ENCODE measurements around the gene TAF12. TPM values are rescaled to one million over a fixed set of nuclear protein-coding genes. Genes with fewer than 3 reads are reported as not detected.
A peak's percentile ranks its signal among the peaks of the same experiment; 100 is the strongest.
"Not testable (repeated sequence)": the region's sequence is repeated elsewhere in the genome, so short reads cannot be mapped to it uniquely, and the experiment has no call there.

TAF12 gene
- total and polyA plus RNA-seq, 4 donors: 20.8 to 41.4 (median 28.5) TPM

DNA sequence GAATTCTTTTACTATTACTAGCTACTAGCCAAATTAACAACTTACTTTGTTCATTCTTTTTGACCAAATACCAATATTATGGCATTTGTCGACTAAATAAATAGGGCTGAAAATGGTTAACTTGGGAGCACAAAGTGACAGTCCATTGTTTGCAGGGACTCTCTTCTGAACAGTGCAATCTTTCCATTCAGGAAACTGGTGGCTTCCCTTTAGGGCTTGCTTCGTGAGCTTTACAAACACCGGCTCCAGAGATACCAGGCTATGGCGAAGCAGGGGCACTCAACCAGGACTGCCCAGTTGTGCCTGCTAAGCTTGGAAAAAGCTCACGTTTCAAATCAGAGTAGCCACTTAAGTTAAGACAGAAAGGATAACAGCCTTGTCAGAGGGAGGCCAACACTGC is 38.5 kb downstream of the TAF12 start:
- Histone ChIP-seq H3K4me3 (ENCODE audit: low read depth, low read length) (no peak overlapping the region), H3K36me3 (ENCODE audit: control insufficient read depth, insufficient read depth, low read length) (peaks cover 57% of the 10 kb centered on the region), H3K27me3 (ENCODE audit: control insufficient read depth, insufficient read depth, low read length) (no peaks in the 10 kb centered on the region), H3K27ac (ENCODE audit: low read depth, low read length) (no peak overlapping the region), H3K4me1 (ENCODE audit: control insufficient read depth, insufficient read depth, low read length) (no peaks in the 10 kb centered on the region), H3K9me3 (ENCODE audit: control insufficient read depth, insufficient read depth, low read length) (no peaks in the 10 kb centered on the region)
- WGBS (ENCODE audit: insufficient coverage): 96% methylated on average over 5 of the region's 5 CpGs
- DNase-seq (ENCODE audit: low read depth in 4 of 6, low spot score in 6 of 6): no peak

DNA sequence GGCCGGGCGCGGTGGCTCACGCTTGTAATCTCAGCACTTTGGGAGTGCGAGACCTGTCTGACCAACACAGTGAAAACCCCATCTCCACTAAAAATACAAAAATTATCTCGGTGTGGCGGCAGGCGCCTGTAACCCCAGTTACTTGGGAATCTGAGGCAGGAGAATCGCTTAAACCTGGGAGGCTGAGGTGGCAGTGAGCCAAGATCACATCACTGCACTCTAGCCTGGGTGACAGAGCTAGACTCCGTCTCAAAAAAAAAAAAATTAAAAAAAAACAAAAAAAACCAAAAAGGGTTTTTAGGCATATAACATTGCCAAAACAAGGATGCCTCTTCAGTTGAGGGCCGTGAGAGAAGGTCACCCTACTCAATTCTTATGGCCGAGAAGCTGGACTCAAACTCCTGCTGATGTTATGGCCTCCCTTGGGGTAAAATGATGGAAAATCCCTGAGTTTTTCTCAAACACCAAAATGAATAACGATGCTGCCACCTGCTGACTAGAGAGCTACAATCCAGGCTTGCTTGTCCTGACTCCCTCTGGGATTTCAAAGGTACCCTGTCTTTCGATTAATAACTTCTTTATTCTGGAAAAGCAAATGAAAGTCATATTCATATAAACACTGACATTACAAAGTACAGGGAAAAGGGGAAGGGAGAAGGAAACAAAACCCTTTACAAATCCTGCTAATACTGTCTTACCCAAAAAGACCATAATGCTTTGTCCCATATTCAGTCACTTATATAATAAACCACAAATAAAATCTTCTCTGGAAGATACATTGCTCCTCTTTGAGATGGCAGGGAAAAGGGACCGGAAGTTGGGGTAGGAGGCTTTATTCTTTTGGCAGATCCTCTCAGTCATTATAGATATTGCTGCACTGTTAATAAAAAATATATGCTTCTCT is 40.1 kb downstream of the TAF12 start:
- Histone ChIP-seq H3K27me3 (ENCODE audit: control insufficient read depth, insufficient read depth, low read length) (no peaks in the 10 kb centered on the region), H3K27ac (ENCODE audit: low read depth, low read length) (no peak overlapping the region), H3K9me3 (ENCODE audit: control insufficient read depth, insufficient read depth, low read length) (no peaks in the 10 kb centered on the region), H3K36me3 (ENCODE audit: control insufficient read depth, insufficient read depth, low read length) (peaks cover 50% of the 10 kb centered on the region), H3K4me3 (ENCODE audit: low read depth, low read length) (no peak overlapping the region), H3K4me1 (ENCODE audit: control insufficient read depth, insufficient read depth, low read length) (no peaks in the 10 kb centered on the region)
- DNase-seq (ENCODE audit: low read depth in 4 of 6, low spot score in 6 of 6): peak in 4 of 6 donors; percentile 47 to 90 (median 74)
- WGBS (ENCODE audit: insufficient coverage): 54% methylated on average over 6 of the region's 15 CpGs

DNA sequence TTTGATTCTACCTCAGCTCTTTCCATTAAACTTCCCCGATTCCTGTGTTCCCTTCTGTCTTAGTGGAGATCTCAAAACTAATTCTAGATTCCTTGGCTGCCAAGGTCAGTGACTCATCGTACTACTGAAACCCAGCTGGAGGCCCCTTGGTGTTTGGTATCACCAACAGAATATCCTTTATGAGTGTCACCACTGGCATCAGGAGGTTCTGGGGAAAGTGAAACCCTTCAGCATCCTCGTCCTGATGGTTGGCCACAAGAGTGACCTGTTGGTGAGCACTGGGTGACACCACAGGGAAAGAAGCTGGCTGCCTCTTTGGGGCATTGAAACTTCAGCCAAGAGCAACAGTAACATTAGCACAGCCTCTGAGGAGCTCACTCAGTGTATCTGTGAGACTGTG is 41.2 kb downstream of the TAF12 start:
- H3K9me3 ChIP-seq (ENCODE audit: control insufficient read depth, insufficient read depth, low read length): no peaks in the 10 kb centered on the region
- H3K27me3 ChIP-seq (ENCODE audit: control insufficient read depth, insufficient read depth, low read length): no peaks in the 10 kb centered on the region
- peaks cover 43% of the 10 kb centered on the region for H3K36me3 ChIP-seq (ENCODE audit: control insufficient read depth, insufficient read depth, low read length)
- 83% methylated on average over 1 of the region's 3 CpGs for WGBS (ENCODE audit: insufficient coverage)
- no peak overlapping the region for H3K4me3 ChIP-seq (ENCODE audit: low read depth, low read length)
- no peak for DNase-seq (ENCODE audit: low read depth in 4 of 6, low spot score in 6 of 6)
- no peaks in the 10 kb centered on the region for H3K4me1 ChIP-seq (ENCODE audit: control insufficient read depth, insufficient read depth, low read length)
- H3K27ac ChIP-seq (ENCODE audit: low read depth, low read length): no peak overlapping the region

DNA sequence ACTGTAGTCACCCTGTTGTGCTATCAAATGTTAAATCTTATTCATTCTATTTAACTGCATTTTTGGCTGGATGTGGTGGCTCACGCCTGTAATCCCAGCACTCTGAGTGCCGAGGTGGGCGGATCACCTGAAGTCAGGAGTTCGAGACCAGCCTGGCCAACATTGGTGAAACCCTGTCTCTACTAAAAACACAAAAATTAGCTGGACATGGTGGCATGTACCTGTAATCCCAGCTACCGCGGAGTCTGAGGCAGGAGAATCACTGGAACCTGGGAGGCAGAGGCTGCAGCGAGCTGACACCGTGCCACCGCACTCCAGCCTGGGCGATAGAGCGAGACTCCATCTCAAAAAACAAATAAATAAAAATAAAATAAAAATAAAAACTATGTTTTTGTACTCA is 46.6 kb downstream of the TAF12 start:
- peaks cover 14% of the 10 kb centered on the region for H3K4me1 ChIP-seq (ENCODE audit: control insufficient read depth, insufficient read depth, low read length)
- 90% methylated on average over 2 of the region's 11 CpGs for WGBS (ENCODE audit: insufficient coverage)
- not testable (repeated sequence) for H3K27me3 ChIP-seq (ENCODE audit: control insufficient read depth, insufficient read depth, low read length); H3K4me3 ChIP-seq (ENCODE audit: low read depth, low read length); H3K27ac ChIP-seq (ENCODE audit: low read depth, low read length); DNase-seq (ENCODE audit: low read depth in 4 of 6, low spot score in 6 of 6); H3K9me3 ChIP-seq (ENCODE audit: control insufficient read depth, insufficient read depth, low read length)
- peaks cover 11% of the 10 kb centered on the region for H3K36me3 ChIP-seq (ENCODE audit: control insufficient read depth, insufficient read depth, low read length)

DNA sequence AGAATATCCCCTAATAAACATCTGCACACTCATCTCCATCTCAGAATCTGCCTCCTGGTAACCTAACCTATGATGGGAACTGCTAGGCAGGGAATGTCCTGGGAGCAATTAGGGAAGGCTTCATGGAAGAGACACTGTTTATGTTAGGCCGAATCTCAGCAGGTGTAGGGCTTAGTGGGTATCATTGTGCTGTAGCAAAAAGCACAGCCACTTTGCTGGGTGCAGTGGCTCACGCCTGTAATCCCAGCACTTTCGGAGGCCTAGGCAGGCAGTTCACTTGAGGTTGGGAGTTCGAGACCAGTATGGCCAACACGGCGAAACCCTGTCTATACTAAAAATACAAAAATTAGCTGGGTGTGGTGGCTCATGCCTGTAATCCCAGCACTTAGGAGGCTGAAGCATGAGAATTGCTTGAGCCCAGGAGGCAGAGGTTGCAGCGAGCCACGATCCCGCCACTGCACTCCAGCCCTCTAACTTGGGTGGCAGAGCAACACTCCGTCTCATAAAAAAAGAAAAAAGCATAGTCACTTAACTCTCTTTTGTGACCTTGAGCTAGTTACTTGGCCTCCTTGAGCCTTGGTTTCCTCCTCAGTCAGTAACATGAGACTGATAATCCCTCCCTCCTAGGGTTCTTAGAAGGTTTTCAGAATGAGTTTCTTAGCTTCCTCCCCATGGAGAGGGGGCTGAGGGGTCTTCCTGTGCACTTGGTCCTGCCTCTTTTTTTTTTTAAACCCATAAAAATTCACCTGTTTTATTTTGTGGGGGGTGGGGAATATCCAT is 47.3 kb downstream of the TAF12 start:
- 94% methylated on average over 7 of the region's 10 CpGs for WGBS (ENCODE audit: insufficient coverage)
- DNase-seq (ENCODE audit: low read depth in 4 of 6, low spot score in 6 of 6): no peak
- Histone ChIP-seq H3K27ac (ENCODE audit: low read depth, low read length) (no peak overlapping the region), H3K36me3 (ENCODE audit: control insufficient read depth, insufficient read depth, low read length) (peaks cover 11% of the 10 kb centered on the region), H3K4me3 (ENCODE audit: low read depth, low read length) (no peak overlapping the region), H3K9me3 (ENCODE audit: control insufficient read depth, insufficient read depth, low read length) (no peaks in the 10 kb centered on the region), H3K27me3 (ENCODE audit: control insufficient read depth, insufficient read depth, low read length) (no peaks in the 10 kb centered on the region), H3K4me1 (ENCODE audit: control insufficient read depth, insufficient read depth, low read length) (peaks cover 14% of the 10 kb centered on the region)

DNA sequence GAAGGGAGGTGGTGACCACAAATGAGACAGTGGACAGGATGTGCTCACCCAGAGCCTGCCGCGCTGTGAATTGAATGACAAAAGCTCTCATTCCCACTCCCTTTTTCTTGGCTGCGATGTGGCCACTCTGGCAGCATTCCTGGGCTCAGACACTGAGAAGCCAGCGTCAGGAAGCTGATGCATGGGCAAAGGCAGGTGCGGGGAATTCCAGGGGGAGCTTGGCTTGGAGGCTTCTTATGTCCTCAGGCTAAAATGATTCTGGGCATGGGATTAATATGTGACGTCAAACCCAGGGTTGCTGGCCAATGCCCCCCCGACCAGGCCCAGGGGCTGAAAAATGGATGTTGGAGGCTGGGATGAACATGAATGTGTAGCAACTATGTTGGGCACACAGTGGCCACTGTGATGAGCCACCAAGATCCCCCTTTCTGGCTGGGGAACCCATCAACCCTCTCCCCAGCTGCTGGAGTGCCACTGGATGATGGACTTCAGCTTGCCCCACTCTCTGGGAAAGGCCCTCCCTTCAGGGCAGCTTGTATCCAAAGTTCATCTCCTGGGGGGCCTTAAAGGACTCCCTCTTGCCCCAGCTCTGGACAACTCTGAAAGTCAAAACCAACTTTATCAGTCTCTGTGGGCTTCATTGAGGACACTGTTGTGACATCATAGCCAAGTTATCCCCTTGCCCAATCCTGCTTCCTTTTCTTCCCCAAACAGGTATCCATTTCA is 48.0 kb downstream of the TAF12 start:
- H3K4me3 ChIP-seq (ENCODE audit: low read depth, low read length); H3K27me3 ChIP-seq (ENCODE audit: control insufficient read depth, insufficient read depth, low read length); H3K9me3 ChIP-seq (ENCODE audit: control insufficient read depth, insufficient read depth, low read length); H3K27ac ChIP-seq (ENCODE audit: low read depth, low read length): not testable (repeated sequence)
- peaks cover 11% of the 10 kb centered on the region for H3K36me3 ChIP-seq (ENCODE audit: control insufficient read depth, insufficient read depth, low read length)
- WGBS (ENCODE audit: insufficient coverage): 21% methylated on average over 3 of the region's 7 CpGs
- DNase-seq (ENCODE audit: low read depth in 4 of 6, low spot score in 6 of 6): peak in 2 of 6 donors; percentile 65 to 79
- H3K4me1 ChIP-seq (ENCODE audit: control insufficient read depth, insufficient read depth, low read length): peaks cover 14% of the 10 kb centered on the region

DNA sequence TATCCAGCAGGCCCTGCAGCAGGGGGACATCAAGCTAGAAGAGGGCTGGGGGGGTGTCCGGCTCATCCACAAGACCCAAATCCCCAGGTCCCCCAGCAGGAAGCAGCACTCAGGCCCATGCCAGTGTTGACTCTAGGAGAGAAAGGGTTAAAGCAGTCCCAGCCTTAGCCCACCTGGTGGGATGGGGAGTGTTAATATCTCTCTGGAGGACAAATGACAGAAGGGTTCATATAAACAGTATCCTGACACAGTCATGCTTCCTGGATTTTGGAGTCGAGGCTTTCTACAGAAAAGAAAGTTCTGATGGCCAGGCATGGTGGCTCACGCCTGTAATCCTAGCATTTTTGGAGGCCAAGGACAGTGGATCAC is 48.9 kb downstream of the TAF12 start:
- not testable (repeated sequence) for H3K4me3 ChIP-seq (ENCODE audit: low read depth, low read length); H3K36me3 ChIP-seq (ENCODE audit: control insufficient read depth, insufficient read depth, low read length); DNase-seq (ENCODE audit: low read depth in 4 of 6, low spot score in 6 of 6); H3K27me3 ChIP-seq (ENCODE audit: control insufficient read depth, insufficient read depth, low read length); H3K27ac ChIP-seq (ENCODE audit: low read depth, low read length); H3K9me3 ChIP-seq (ENCODE audit: control insufficient read depth, insufficient read depth, low read length)
- H3K4me1 ChIP-seq (ENCODE audit: control insufficient read depth, insufficient read depth, low read length): peaks cover 14% of the 10 kb centered on the region
- 63% methylated on average over 2 of the region's 3 CpGs for WGBS (ENCODE audit: insufficient coverage)

DNA sequence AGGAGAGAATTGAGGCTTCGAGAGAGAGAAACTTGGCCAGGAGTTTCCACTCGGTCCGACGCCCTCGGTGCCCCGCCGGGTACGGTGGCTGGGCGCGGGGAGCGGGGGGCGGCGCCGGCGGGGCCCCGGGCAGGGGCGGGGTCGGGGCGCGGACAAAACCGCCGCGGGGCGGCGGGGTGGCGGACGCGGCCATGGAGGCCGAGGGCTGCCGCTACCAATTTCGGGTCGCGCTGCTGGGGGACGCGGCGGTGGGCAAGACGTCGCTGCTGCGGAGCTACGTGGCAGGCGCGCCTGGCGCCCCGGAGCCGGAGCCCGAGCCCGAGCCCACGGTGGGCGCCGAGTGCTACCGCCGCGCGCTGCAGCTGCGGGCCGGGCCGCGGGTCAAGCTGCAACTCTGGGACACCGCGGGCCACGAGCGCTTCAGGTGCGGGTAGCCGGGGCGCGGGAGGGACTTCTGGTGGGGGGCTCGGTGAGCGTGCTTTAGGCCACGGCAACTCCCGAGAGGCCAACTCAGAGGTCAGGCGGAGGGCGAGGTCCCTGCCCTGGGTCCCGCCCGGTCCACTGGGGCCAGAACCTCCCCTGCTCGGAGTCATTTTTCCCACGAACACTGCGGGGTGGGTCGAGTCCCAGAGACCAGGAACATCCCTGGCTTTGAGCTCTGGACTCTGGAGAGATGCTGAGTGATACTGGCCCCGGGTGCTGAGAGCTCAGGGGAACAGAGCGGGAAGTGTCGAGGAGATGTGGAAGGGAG is 50.4 kb downstream of the TAF12 start:
- no peaks in the 10 kb centered on the region for H3K27me3 ChIP-seq (ENCODE audit: control insufficient read depth, insufficient read depth, low read length)
- H3K4me1 ChIP-seq (ENCODE audit: control insufficient read depth, insufficient read depth, low read length): peaks cover 14% of the 10 kb centered on the region
- peaks cover 2% of the 10 kb centered on the region for H3K36me3 ChIP-seq (ENCODE audit: control insufficient read depth, insufficient read depth, low read length)
- no peaks in the 10 kb centered on the region for H3K9me3 ChIP-seq (ENCODE audit: control insufficient read depth, insufficient read depth, low read length)
- 3% methylated on average over 81 of the region's 81 CpGs for WGBS (ENCODE audit: insufficient coverage)
- H3K4me3 ChIP-seq (ENCODE audit: low read depth, low read length): peak overlapping the region; percentile 43
- H3K27ac ChIP-seq (ENCODE audit: low read depth, low read length): no peak overlapping the region
- DNase-seq (ENCODE audit: low read depth in 4 of 6, low spot score in 6 of 6): peak in 1 of 6 donors; percentile 14

All from spinal cord (tissue), 10 donors.